ENCODE results near the gene RELL1. TPM values are rescaled to one million over a fixed set of nuclear protein-coding genes. Genes with fewer than 3 reads are reported as not detected.

The RELL1 gene
- total RNA-seq, 2 experiments from 2014 or later, result 13.8 to 15.3 TPM

DNA sequence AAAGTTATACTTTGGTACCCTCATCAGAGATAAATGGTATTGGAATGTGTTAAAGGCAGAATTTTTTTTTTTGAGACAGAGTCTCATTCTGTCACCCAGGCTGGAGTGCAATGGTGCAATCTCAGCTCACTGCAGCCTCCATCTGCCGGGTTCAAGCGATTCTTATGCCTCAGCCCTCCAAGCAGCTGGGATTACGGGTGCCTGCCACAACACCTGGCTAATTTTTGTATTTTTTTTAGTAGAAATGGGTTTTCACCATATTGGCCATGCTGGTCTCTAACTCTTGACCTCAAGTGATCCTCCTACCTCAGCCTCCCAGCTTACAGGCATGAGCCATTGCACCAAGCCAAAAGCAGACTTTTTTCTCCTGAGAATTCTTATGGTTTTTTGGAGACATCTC lies 11.4 kb upstream of the RELL1 start:
- CTCF ChIA-PET, result no interaction called here
- Mint-ChIP-seq H3K27me3 (no peaks in the 10 kb centered on the region), H3K9me3 (peaks cover 2% of the 10 kb centered on the region), H3K27ac (no peak overlapping the region), H3K4me1 (ENCODE audit: low read depth) (no peaks in the 10 kb centered on the region), H3K4me3 (no peak overlapping the region), H3K36me3 (ENCODE audit: low read depth) (no peaks in the 10 kb centered on the region)
- POLR2A ChIA-PET, result no interaction called here
- ATAC-seq, result no peak
- intact Hi-C loops (cut with micrococcal nuclease), result no loop called here
- DNase-seq, result no peak
- no peak for TF ChIP-seq CTCF (IDR thresholded peaks at IDR 0.05)

- DNase-seq, result no peak
- Mint-ChIP-seq H3K4me1 (ENCODE audit: low read depth) (no peaks in the 10 kb centered on the region), H3K9me3 (peaks cover 3% of the 10 kb centered on the region), H3K36me3 (ENCODE audit: low read depth) (no peaks in the 10 kb centered on the region), H3K4me3 (no peak overlapping the region), H3K27me3 (no peaks in the 10 kb centered on the region), H3K27ac (no peak overlapping the region)
- CTCF ChIA-PET, result interaction anchor here (0.8 kb wide), 1 partner anchor 10 kb away, joined by 3 read pairs; no protein-coding TSS in a partner anchor
- POLR2A ChIA-PET, result no interaction called here
- intact Hi-C loops (cut with micrococcal nuclease), result no loop called here
- ATAC-seq, result no peak
- no peak for TF ChIP-seq CTCF (IDR thresholded peaks at IDR 0.05)
These were observed 7.4 kb upstream of the RELL1 start for GRCh38 chr4:37693450-37694190.

DNA sequence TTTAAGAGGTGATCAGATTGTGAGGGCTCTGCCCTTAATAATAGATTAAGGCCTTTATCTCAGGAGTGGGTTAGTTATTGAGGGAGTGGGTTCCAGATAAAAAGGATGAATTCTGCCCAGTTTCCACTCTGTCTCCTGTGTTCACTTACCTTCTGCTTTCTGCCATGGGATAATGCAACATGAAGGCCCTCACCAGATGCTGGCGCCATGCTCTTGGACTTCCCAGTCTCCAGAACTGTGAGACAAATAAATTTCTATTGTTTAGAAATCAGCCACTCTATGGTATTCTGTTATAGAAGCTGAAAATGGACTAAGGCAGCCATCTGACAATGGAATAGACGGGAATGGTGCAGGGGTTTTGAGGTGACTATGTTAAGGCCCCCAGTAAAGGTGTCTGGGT lies 6.9 kb upstream of the RELL1 start:
- ChIA-PET CTCF (no interaction called here), POLR2A (no interaction called here)
- Mint-ChIP-seq H3K4me1 (ENCODE audit: low read depth) (no peaks in the 10 kb centered on the region), H3K27me3 (no peaks in the 10 kb centered on the region), H3K9me3 (peaks cover 3% of the 10 kb centered on the region), H3K4me3 (no peak overlapping the region), H3K27ac (no peak overlapping the region), H3K36me3 (ENCODE audit: low read depth) (no peaks in the 10 kb centered on the region)
- no peak for TF ChIP-seq CTCF (IDR thresholded peaks at IDR 0.05)
- ATAC-seq, result no peak
- intact Hi-C loops (cut with micrococcal nuclease), result no loop called here
- no peak for DNase-seq

- Mint-ChIP-seq H3K36me3 (ENCODE audit: low read depth) (no peaks in the 10 kb centered on the region), H3K4me1 (ENCODE audit: low read depth) (peaks cover 3% of the 10 kb centered on the region), H3K9me3 (peaks cover 3% of the 10 kb centered on the region), H3K27ac (no peak overlapping the region), H3K4me3 (no peak overlapping the region), H3K27me3 (no peaks in the 10 kb centered on the region)
- ChIA-PET CTCF (no interaction called here), POLR2A (no interaction called here)
- TF ChIP-seq CTCF (IDR thresholded peaks at IDR 0.05), result no peak
- DNase-seq, result no peak
- intact Hi-C loops (cut with micrococcal nuclease), result no loop called here
- no peak for ATAC-seq
These were observed 4.8 kb upstream of the RELL1 start for GRCh38 chr4:37690976-37691375.

DNA sequence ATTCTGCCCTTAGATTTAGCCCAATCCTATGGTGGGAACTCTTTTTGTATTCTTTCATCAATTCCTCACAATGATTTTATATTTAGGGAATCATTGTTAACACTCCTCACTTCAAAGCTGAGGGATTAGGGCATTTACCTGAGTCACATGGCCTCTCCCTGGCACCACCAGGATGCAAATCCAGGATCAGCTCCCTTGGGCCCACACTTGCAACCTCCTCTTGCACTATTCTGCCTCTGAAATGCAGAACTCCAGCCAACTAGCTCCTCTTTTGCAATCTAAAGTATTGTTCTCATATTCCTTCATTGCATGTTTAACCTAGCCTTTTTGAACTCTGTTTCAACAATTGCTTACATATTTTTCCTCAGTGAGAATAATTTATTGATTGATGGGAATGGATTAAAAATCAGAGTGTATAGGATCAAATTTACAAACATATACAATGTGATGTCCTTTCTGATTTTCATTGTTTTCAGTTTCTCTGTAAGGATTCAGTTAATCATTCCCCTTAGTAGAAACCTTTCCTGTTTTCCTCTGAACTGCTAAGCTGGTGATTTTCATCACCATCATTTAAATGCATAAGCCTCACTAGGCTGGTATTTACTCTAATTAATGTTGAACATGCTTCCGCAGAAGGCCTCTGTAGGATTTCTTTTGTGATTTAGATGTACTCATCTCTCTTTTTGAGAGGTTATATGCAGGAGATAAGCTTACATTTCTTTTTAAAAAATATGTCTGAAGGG lies 3.3 kb upstream of the RELL1 start:
- H3K27me3 Mint-ChIP-seq, result no peaks in the 10 kb centered on the region
- no peak for TF ChIP-seq CTCF (IDR thresholded peaks at IDR 0.05)
- POLR2A ChIA-PET, result no interaction called here
- no peak overlapping the region for H3K27ac Mint-ChIP-seq
- peaks cover 11% of the 10 kb centered on the region for H3K4me1 Mint-ChIP-seq (ENCODE audit: low read depth)
- no peak for ATAC-seq
- peaks cover 3% of the 10 kb centered on the region for H3K9me3 Mint-ChIP-seq
- peaks cover 6% of the 10 kb centered on the region for H3K36me3 Mint-ChIP-seq (ENCODE audit: low read depth)
- DNase-seq, result no peak
- CTCF ChIA-PET, result interaction anchor here (1.2 to 1.4 kb wide), 3 partner anchors 8 to 87 kb away, joined by 3 to 4 read pairs (median 3); no protein-coding TSS in a partner anchor
- intact Hi-C loops (cut with micrococcal nuclease), result loop anchor here (5.0 to 10.0 kb wide), 2 partner anchors 87 to 975 kb away; partner anchors contain the start of gene KLF3
- no peak overlapping the region for H3K4me3 Mint-ChIP-seq
